CD4-positive, alpha-beta T cell treated with Interleukin-17A for 1 hour (primary cell): ENCODE measurements around the gene RTTN.
A peak's percentile ranks its signal among the peaks of the same experiment; 100 is the strongest.

Experiments
- DNase-seq: peaks from one replicate; pipeline ENCODE4 v3.0.0-alpha.2; 2020

The RTTN gene

GRCh38 chr18:69969491-69969890 is 236.0 kb downstream of the RTTN start:
- DNase-seq: no peak

- peak; percentile 38 for DNase-seq
These were observed 237.4 kb downstream of the RTTN start for GRCh38 chr18:69968039-69968438.

GRCh38 chr18:69963196-69963595 is 242.3 kb downstream of the RTTN start:
- DNase-seq: no peak

GRCh38 chr18:69961718-69962117 is 243.8 kb downstream of the RTTN start:
- DNase-seq: no peak

GRCh38 chr18:69958422-69958821 is 247.1 kb downstream of the RTTN start:
- DNase-seq: peak; percentile 52

- no peak for DNase-seq
These were observed 247.7 kb downstream of the RTTN start for GRCh38 chr18:69957747-69958146.

GRCh38 chr18:69956665-69957620 is 248.5 kb downstream of the RTTN start:
- DNase-seq: peak; percentile 35

GRCh38 chr18:69956057-69956456 is 249.4 kb downstream of the RTTN start:
- no peak for DNase-seq

- peak; percentile 40 for DNase-seq
These were observed 250.6 kb downstream of the RTTN start for GRCh38 chr18:69954719-69955480.

- no peak for DNase-seq
These were observed 252.3 kb downstream of the RTTN start for GRCh38 chr18:69953191-69953590.
